Left cardiac atrium (tissue), 4 donors: ENCODE data around the gene SELENOI. TPM values are rescaled to one million over a fixed set of nuclear protein-coding genes. Genes with fewer than 3 reads are reported as not detected.
"Not testable (repeated sequence)": the region's sequence is repeated elsewhere in the genome, so short reads cannot be mapped to it uniquely, and the experiment has no call there.

Source experiments
- ATAC-seq, 2 donors: fragments of 200-7000 bp; cut with Tn5 transposase; one replicate each; pipeline ENCODE4 v1.9.1; 2020; ENCODE audit warnings: mild to moderate bottlenecking in 2 of 2, moderate library complexity in 2 of 2
- DNase-seq: peaks from one replicate; pipeline ENCODE4 v3.0.0-alpha.2; 2020
- intact Hi-C, 2 donors: fragments of 100-400 bp; cut with DNase I; formaldehyde crosslinking; loops; one replicate each; pipeline versions ENCODE4 v1.14.1 to v1.15.1; 2022 to 2023
- total RNA-seq, 2 donors: library from RNA; stranded (reverse); fragmentation: NEBNext Ultra II Directional; extraction: Animal tissue kit (Norgen Biotek cat#: 25700); gene quantifications; one replicate each; pipeline ENCODE4 v1.2.1, GENCODE V29; 2021
- donor health status: DM: no; HTN: yes; CAD: no.
- donor health status: DM: no; HTN: yes; CAD: no; lungs with severe emphysema.
- donor health status: DM: yes; HTN: yes; CAD: no.
- donor health status: Dilated cardiomyopathy.

SELENOI gene
- total RNA-seq, 2 donors from 2014 or later, result 13.5 to 20.4 TPM

GRCh38 chr2:26352892-26353291 lies 6.9 kb downstream of the SELENOI start:
- intact Hi-C loops, result no loop called here
- no peak for DNase-seq
- ATAC-seq, result no peak

- intact Hi-C loops, DNase-seq, ATAC-seq: not testable (repeated sequence)
Observed at GRCh38 chr2:26354469-26354868, 8.5 kb downstream of the SELENOI start.

DNA sequence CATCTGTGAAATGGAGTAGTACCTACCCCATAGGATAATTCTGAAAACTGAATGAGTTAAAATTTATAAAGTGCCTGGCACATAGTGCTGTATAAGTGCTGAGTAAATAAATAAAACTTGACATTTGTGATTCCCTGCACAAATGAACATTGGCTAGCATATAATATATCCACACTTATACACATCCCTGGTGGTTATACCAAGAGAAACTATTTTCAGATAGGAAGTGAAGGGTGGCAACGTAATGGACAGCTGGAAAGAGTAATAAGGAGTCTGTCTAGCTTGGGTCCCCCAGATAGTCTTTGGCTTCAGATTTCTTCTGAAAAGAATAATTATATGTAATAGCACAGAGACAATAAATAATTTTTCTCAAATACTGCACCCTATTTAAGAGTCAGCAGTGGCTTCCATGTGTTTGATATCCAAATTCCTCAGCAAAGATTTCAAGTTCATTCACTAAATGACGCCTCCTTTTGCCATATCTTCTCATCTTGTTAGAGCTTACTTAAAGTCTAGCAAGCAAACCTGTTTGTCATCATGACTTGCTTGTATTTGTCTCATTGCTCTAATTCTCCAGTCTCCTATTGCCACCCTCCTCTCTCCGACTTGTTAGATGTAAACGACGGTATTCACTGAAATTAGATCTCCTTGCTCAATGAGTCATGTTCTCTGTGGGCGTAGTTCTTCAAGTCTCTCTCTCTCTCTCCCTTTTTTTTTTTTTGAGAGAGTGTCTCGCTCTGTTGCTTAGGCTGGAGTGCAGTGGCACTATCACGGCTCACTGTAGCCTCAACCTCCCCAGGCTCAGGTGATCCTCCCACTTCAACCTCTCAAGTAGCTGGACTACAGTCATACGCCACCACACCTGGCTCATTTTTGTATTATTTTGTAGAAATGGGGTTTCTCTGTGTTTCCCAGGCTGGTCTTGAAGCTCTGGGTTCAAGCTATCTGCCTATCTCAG lies 9.4 kb downstream of the SELENOI start:
- intact Hi-C loops, result no loop called here
- DNase-seq (no peak), ATAC-seq (peak in 1 of 2 donors; percentile 75)

DNA sequence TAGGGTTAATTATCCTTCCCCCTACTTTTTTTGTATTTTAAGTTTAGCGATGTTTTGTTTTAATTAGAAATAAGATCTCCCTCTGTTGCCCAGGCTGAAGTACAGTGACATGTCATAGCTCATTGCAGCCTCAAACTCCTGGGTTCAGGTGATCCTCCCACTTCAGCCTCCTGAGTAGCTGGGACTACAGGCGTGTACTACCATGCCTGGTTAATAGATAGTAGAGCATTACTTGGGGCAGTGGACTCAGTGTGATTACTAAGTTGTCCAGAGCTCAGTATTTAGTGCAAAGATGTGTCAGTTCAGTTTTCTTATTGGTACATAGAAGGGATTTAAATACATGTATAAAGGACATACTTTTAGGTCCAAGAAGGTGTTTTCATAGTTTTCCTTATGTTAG lies 10.2 kb downstream of the SELENOI start:
- DNase-seq (no peak), ATAC-seq (no peak)
- intact Hi-C loops, result no loop called here

DNA sequence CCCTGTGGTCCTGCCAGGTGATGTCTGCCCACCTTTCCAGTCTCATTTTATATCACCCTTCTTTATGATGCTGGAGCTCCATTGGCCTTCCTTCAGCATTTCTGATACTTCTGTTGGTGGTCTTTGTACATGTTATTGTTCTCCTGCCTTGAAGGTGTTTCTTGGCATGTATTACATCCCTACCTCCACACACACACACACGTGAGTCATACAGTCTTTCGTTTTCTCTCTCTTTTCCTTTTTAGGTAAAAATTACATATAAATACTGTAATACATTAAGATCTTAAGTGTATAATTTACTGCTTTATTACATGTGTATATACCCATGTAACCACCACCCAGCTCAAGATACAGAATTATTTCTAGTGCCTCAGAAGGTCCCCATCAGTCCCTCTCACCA lies 10.8 kb downstream of the SELENOI start:
- ATAC-seq (no peak), DNase-seq (no peak)
- intact Hi-C loops, result no loop called here

DNA sequence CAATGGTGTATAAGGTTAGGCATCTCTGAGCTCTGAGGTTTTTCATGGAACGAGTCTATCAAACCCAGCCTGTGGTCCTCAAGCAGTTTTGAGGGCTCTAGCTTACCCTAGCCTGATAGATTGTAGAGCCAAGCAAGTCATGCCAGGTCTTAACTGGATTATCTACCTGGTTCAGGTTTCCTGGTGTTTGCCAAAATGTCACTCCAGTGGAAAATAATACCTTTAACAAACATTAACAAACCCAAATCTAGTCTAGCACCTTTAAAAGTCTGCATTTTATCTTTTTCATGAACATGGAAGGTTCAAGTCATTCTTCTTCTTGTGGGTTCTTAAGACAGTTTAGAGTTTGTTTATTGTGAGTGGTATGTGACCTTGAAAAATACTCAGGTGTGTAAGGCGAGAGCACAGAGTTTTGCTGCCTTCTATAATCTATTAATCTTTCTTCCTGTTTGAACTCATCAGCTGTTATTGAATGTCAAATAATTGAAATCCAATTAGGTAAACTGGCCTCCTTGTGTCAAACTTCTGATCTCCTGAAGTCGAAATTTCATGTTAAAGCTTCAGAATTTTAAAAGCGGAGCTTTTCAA lies 14.0 kb downstream of the SELENOI start:
- ATAC-seq (no peak), DNase-seq (no peak)
- intact Hi-C loops, result no loop called here

GRCh38 chr2:26363323-26363722 lies 17.4 kb downstream of the SELENOI start:
- intact Hi-C loops, result no loop called here
- ATAC-seq (no peak), DNase-seq (no peak)

GRCh38 chr2:26363958-26364357 lies 18.0 kb downstream of the SELENOI start:
- ATAC-seq (no peak), DNase-seq (no peak)
- intact Hi-C loops, result no loop called here

DNA sequence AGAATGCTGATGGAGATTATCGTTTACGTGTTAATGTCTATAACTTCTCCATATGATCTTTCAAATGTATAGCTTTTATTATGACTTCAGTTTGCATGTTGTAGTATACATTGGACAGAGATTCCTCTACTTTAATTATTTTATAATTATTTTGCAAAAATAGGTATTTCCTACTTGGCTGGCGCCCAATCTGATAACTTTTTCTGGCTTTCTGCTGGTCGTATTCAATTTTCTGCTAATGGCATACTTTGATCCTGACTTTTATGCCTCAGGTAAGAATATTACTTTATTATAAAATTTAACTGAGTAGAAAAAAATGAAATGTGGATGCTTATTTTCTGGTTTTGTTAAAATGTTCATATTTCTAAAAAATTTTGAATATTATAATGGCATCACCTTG lies 18.7 kb downstream of the SELENOI start:
- intact Hi-C loops, result no loop called here
- ATAC-seq, result no peak

GRCh38 chr2:26366957-26367356 lies 21.0 kb downstream of the SELENOI start:
- DNase-seq (no peak), ATAC-seq (no peak)
- intact Hi-C loops, result no loop called here

More for the DNA sequence above, 18.7 kb downstream of the SELENOI start:
- no peak for DNase-seq

DNA sequence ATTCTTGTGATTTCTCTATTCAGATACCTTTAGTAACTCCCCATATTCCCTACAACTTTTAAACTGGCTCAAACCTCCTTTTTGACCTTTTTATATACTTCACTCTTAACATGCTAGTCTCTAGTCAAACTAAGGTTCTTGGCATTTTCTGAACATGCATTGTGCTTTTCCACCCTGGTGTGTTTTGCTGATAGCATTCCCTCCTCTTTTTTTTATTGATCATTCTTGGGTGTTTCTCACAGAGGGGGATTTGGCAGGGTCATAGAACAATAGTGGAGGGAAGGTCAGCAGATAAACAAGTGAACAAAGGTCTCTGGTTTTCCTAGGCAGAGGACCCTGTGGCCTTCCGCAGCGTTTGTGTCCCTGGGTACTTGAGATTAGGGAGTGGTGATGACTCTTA lies 23.7 kb downstream of the SELENOI start:
- ATAC-seq, intact Hi-C loops, DNase-seq: not testable (repeated sequence)

- DNase-seq, ATAC-seq, intact Hi-C loops: not testable (repeated sequence)
Observed at GRCh38 chr2:26370909-26371308, 25.0 kb downstream of the SELENOI start.

- ATAC-seq (no peak), DNase-seq (no peak)
- intact Hi-C loops, result no loop called here
Observed at GRCh38 chr2:26376799-26377198, 30.9 kb downstream of the SELENOI start.

- intact Hi-C loops, result no loop called here
- no peak for ATAC-seq
Observed at GRCh38 chr2:26380281-26380680, 34.3 kb downstream of the SELENOI start.

GRCh38 chr2:26382564-26382963 lies 36.6 kb downstream of the SELENOI start:
- intact Hi-C loops, result no loop called here
- ATAC-seq, result peak in 1 of 2 donors; percentile 26
- DNase-seq, result no peak

More at GRCh38 chr2:26380281-26380680, 34.3 kb downstream of the SELENOI start:
- no peak for DNase-seq

GRCh38 chr2:26384183-26384582 lies 38.2 kb downstream of the SELENOI start:
- ATAC-seq, result no peak
- DNase-seq, result no peak
- intact Hi-C loops, result no loop called here

GRCh38 chr2:26384597-26384996 lies 38.7 kb downstream of the SELENOI start:
- intact Hi-C loops, result no loop called here
- ATAC-seq (no peak), DNase-seq (no peak)

GRCh38 chr2:26387189-26387588 lies 41.2 kb downstream of the SELENOI start:
- no peak for ATAC-seq
- DNase-seq, result no peak
- intact Hi-C loops, result no loop called here

GRCh38 chr2:26394694-26395093 lies 48.8 kb downstream of the SELENOI start:
- intact Hi-C loops, result no loop called here
- no peak for DNase-seq
- no peak for ATAC-seq

DNA sequence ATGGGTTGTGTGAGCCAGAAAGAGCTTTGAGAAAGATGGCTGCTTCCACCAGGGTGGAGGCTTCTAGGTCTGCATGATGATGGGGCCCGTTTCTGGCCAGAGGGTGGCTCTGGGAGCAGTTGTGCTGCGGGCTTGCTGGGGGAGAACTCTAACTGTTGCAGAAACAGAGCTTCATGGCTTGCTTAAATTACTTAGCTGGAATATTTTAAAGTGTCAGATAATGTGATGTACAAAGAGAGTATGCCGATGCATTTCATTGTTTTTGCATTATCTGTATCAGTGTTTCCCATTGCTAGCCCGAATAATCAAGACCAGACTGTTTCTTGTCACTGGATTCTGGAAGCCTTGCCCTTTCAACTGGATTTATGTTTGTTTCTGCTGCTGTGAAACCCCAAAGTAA lies 49.5 kb downstream of the SELENOI start:
- ATAC-seq, result no peak
- DNase-seq, result no peak
- intact Hi-C loops, result no loop called here
